ENCODE data around the gene PCDHGC3.

GRCh38 chr5:141517312-141517711, 41.5 kb downstream of the PCDHGC3 start:
- TF ChIP-seq CTCF (conservative IDR thresholded peaks at IDR 0.05; ENCODE audit: low read depth in 2 of 2) (no peak), EZH2 (IDR thresholded peaks at IDR 0.05; ENCODE audit: low read depth, unreplicated experiment) (no peak), EZH2phosphoT487 (IDR thresholded peaks at IDR 0.05; ENCODE audit: unreplicated experiment) (no peak)
